Activated T-helper 1 cell treated with anti-CD3 and anti-CD28 coated beads, Interleukin-2, amount 50 U/mL, for 16 hours (primary cell): ENCODE data around the gene TXLNG.
"Not testable (repeated sequence)": the region's sequence is repeated elsewhere in the genome, so short reads cannot be mapped to it uniquely, and the experiment has no call there.

Experiments used
- DNase-seq, 2 donors: peaks; one replicate each; pipeline ENCODE4 v3.0.0-alpha.2; 2020; ENCODE audit warnings: low read depth in 1 of 2, low spot score in 1 of 2

Gene TXLNG

GRCh38 chrX:16838202-16839066 is 52.2 kb downstream of the TXLNG start:
- DNase-seq, result no peak

GRCh38 chrX:16839219-16839851 is 53.1 kb downstream of the TXLNG start:
- DNase-seq, result no peak

GRCh38 chrX:16839852-16840460 is 53.7 kb downstream of the TXLNG start:
- DNase-seq, result no peak

- DNase-seq, result no peak
Measured at GRCh38 chrX:16842684-16843083, 56.4 kb downstream of the TXLNG start.

- DNase-seq, result no peak
Measured at GRCh38 chrX:16843208-16843909, 57.1 kb downstream of the TXLNG start.

- DNase-seq, result no peak
Measured at GRCh38 chrX:16845686-16846085, 59.4 kb downstream of the TXLNG start.

- DNase-seq, result no peak
Measured at GRCh38 chrX:16848541-16848940, 62.3 kb downstream of the TXLNG start.

- no peak for DNase-seq
Measured at GRCh38 chrX:16851421-16851820, 65.2 kb downstream of the TXLNG start.

GRCh38 chrX:16851827-16852226 is 65.6 kb downstream of the TXLNG start:
- DNase-seq, result no peak

GRCh38 chrX:16852617-16853179 is 66.4 kb downstream of the TXLNG start:
- no peak for DNase-seq

GRCh38 chrX:16853537-16853936 is 67.3 kb downstream of the TXLNG start:
- no peak for DNase-seq

GRCh38 chrX:16855363-16856075 is 69.3 kb downstream of the TXLNG start:
- DNase-seq, result no peak

GRCh38 chrX:16856076-16856404 is 69.8 kb downstream of the TXLNG start:
- DNase-seq, result not testable (repeated sequence)

GRCh38 chrX:16856744-16857143 is 70.5 kb downstream of the TXLNG start:
- no peak for DNase-seq

GRCh38 chrX:16862829-16863228 is 76.6 kb downstream of the TXLNG start:
- DNase-seq, result no peak

GRCh38 chrX:16867947-16868346 is 81.7 kb downstream of the TXLNG start:
- DNase-seq, result no peak

GRCh38 chrX:16868920-16869319 is 82.7 kb downstream of the TXLNG start:
- no peak for DNase-seq

GRCh38 chrX:16869393-16870094 is 83.3 kb downstream of the TXLNG start:
- peak in 1 of 2 donors; percentile 37 for DNase-seq

- DNase-seq, result peak; percentile 72 to 94
Measured at GRCh38 chrX:16870095-16870861, 84.0 kb downstream of the TXLNG start, which contains the start of gene RBBP7. Gene RBBP7, minus strand, starts transcription at chrX:16870362. Its CDS starts 309 bp downstream, at chrX:16870053.
